Bronchial epithelial cell (primary cell): Measurements from ENCODE around the gene ATG16L2. TPM values are rescaled to one million over a fixed set of nuclear protein-coding genes. Genes with fewer than 3 reads are reported as not detected.

Experiments
- DNase-seq: peaks from one replicate; pipeline ENCODE4 v3.0.0-alpha.2; 2010; ENCODE audit warnings: low read depth
- FAIRE-seq: peaks from 2 replicates; lab custom pipeline; 2011; peaks lifted over from hg19 to GRCh38; lab: Jason Lieb, UNC
- H3K27me3 ChIP-seq: 2 replicates; pipeline ENCODE4 v1.5.1; 2011; ENCODE audit warnings: low read length; ENCODE audit not compliant: control insufficient read depth, insufficient read depth
- H3K36me3 ChIP-seq: 2 replicates; pipeline ENCODE4 v1.5.1; 2011; ENCODE audit warnings: low read length; ENCODE audit not compliant: control insufficient read depth, insufficient read depth
- H3K4me3 ChIP-seq: 2 replicates; pipeline ENCODE4 v1.5.1; 2011; ENCODE audit warnings: mild to moderate bottlenecking, low read depth, low read length, control low read depth
- CTCF ChIP-seq: IDR thresholded peaks from 2 replicates; pipeline ENCODE4 v1.5.1; 2011; ENCODE audit warnings: mild to moderate bottlenecking, moderate library complexity, low read length, control low read depth, inconsistent platforms; ENCODE audit not compliant: insufficient read depth, severe bottlenecking
- total RNA-seq: library from RNA; depleted of rRNA; stranded (reverse); fragments of >200 nt; gene quantifications from 2 replicates; pipeline ENCODE4 v1.2.1, GENCODE V29; 2014

ATG16L2 gene
- total RNA-seq, 1 donor from 2014 or later: 5.3 TPM

- peak; percentile 20 for DNase-seq
- TF ChIP-seq CTCF: no peak
- H3K27me3 ChIP-seq: no peaks in the 10 kb centered on the region
- no peak for FAIRE-seq
- no peak overlapping the region for H3K4me3 ChIP-seq
- H3K36me3 ChIP-seq: no peaks in the 10 kb centered on the region
Measured at GRCh38 chr11:72860592-72860991, 46.4 kb downstream of the ATG16L2 start.

GRCh38 chr11:72863091-72863490, 48.9 kb downstream of the ATG16L2 start:
- H3K36me3 ChIP-seq: no peaks in the 10 kb centered on the region
- no peak for FAIRE-seq
- no peaks in the 10 kb centered on the region for H3K27me3 ChIP-seq
- DNase-seq: no peak
- TF ChIP-seq CTCF: no peak
- no peak overlapping the region for H3K4me3 ChIP-seq

- Histone ChIP-seq H3K36me3 (no peaks in the 10 kb centered on the region), H3K27me3 (no peaks in the 10 kb centered on the region), H3K4me3 (no peak overlapping the region)
- FAIRE-seq: no peak
- no peak for TF ChIP-seq CTCF
- DNase-seq: no peak
Measured at GRCh38 chr11:72863916-72864315, 49.7 kb downstream of the ATG16L2 start.

GRCh38 chr11:72864702-72865655, 50.8 kb downstream of the ATG16L2 start:
- no peak overlapping the region for H3K4me3 ChIP-seq
- H3K36me3 ChIP-seq: no peaks in the 10 kb centered on the region
- DNase-seq (no peak), FAIRE-seq (no peak)
- H3K27me3 ChIP-seq: no peaks in the 10 kb centered on the region
- no peak for TF ChIP-seq CTCF

GRCh38 chr11:72867970-72868369, 53.8 kb downstream of the ATG16L2 start:
- no peak for TF ChIP-seq CTCF
- no peaks in the 10 kb centered on the region for H3K36me3 ChIP-seq
- DNase-seq (no peak), FAIRE-seq (no peak)
- no peak overlapping the region for H3K4me3 ChIP-seq
- no peaks in the 10 kb centered on the region for H3K27me3 ChIP-seq
